HG03575 (cell line): ENCODE results near the gene GFER.
"Not testable (repeated sequence)": the region's sequence is repeated elsewhere in the genome, so short reads cannot be mapped to it uniquely, and the experiment has no call there.

Experiments
- ATAC-seq: cut with Tn5 transposase; IDR thresholded peaks from one replicate; pipeline ENCODE4 v1.9.1; 2021; ENCODE audit not compliant: unreplicated experiment, insufficient number of reproducible peaks, low FRiP score; ENCODE audit errors: extremely low read depth

Gene GFER

DNA sequence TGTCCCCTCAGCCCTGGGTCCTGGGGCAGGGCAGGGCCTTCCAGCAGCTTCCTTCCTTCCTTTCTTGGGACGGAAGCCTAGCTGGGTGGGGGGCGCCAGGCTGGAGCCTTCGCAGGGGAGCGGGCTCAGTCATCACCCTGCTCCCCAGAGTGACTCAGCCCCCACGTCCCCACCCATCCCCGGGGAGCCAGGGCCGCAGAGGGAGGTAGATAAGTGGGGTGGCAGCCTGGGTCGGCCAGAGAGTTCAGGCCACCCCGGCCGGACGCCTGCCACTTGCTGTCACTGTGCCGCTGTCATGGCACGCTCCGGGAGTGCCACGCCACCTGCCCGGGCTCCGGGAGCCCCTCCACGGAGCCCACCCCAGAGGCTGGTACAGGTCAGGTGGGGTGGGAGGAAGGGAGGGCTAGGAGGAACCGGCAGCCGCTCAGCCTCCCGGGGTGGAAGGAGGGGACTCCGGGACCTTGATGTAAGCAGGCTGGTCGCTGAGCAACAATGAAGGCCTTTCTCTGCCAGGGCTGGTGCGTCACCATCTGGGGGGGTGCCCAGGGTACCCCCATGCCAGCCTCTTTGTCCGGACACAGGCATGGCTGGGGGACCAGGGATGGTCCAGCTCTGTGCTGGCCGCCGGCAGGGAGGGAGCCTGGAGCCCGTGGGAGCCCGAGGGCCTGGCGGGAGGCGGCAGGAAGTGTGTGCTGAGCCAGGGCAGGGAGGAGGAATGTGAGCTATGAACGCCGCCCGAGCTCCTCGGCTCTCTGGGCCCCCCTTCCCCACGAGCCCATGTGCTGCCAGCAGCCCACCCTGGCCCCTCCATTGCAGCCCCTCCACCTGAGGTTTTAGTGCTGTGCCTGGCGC is 49.3 kb downstream of the GFER start:
- no peak for ATAC-seq

DNA sequence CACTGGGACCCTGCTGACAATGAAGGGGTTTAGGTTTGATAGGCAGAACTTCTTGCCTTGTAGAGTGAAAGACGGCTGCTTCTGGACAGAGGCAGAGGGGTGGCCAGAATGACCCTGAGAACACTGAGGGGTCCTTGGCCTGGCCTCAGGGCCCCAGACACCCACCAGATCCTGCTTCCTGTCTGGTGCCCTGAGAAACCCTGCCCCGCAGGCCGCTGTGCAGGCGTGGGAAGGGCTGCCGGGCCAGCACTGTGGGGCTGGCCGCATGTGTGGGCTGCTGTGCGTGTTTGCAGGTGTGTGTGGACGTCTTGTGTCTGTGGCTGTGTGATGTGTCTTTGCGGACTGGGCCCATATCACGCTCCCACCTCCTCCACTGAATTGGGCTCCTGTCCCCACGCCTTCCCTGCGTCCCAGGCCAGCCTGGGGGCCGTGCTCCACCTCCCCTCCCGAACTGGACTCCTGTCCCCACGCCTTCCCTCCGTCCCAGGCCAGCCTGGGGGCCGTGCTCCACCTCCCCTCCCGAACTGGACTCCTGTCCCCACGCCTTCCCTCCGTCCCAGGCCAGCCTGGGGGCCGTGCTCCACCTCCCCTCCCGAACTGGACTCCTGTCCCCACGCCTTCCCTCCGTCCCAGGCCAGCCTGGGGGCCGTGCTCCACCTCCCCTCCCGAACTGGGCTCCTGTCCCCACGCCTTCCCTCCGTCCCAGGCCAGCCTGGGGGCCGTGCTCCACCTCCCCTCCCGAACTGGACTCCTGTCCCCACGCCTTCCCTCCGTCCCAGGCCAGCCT is 50.1 kb downstream of the GFER start:
- ATAC-seq = not testable (repeated sequence)

DNA sequence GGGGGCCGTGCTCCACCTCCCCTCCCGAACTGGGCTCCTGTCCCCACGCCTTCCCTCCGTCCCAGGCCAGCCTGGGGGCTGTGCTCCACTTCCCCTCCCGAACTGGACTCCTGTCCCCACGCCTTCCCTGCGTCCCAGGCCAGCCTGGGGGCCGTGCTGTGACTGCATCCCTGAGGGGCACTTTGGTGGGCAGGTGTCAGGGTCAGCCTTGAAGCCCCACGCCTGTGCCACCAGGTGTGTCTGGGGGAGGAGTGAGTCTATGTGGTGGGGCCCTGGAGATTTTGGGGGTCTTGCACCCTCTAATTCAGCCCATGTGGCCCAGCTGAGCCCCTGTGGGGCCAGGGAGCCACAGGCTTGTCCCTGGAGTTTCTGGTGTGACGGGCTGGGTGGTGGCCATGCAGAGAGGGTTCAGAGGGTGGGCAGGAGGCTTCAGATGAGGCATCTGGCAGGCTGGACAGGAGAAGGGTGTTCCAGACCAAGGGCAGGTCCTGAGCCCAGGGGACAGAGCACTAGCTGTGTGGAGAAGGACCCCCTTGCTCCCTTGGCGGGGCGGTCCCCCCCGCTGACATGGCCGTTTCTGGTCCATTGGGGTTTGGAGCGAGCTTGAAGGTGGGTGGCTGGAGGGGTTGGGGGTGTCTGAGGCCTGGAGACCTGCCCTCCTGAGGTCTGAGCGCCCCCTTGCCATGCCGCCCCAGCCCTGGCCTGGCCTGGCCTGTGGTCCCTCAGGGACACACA is 50.9 kb downstream of the GFER start:
- ATAC-seq = no peak

- ATAC-seq = no peak
Observed at GRCh38 chr16:2035431-2036199, 51.6 kb downstream of the GFER start.

GRCh38 chr16:2036200-2036966 is 52.4 kb downstream of the GFER start:
- no peak for ATAC-seq

DNA sequence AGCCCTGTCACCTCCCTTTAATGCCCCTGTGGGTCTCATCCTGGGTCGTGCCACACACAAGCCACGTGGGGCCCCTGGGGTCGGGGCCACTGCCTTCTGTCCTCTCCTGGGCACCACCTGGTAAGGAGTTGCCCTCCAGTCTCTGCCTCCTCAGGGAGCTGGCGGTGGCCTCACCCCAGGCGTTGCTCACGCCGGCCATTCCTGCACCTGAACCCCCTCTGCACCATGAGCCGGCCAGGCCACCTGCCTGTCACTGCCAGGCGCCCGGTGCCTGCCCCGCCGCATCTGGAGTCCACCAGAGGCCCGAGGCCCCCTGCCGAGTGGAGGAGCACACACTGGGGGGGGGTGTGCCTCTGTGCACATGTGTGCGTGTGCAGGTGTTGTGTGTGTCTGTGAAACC is 53.1 kb downstream of the GFER start:
- ATAC-seq = no peak
